Measurements from ENCODE around the gene ANKRD44.
"Not testable (repeated sequence)": the region's sequence is repeated elsewhere in the genome, so short reads cannot be mapped to it uniquely, and the experiment has no call there.

Gene ANKRD44

GRCh38 chr2:197024206-197024605, 286.4 kb downstream of the ANKRD44 start:
- Histone ChIP-seq H3K27me3 (ENCODE audit: control insufficient read depth, insufficient read depth, low read length) (no peaks in the 10 kb centered on the region), H3K4me1 (ENCODE audit: control insufficient read depth, insufficient read depth, low read length) (0 out of 2 replicates have a peak, but pooled peaks cover 3% of the 10 kb centered on the region), H3K27ac (ENCODE audit: low read depth, low read length) (no peak overlapping the region), H3K9ac (ENCODE audit: low read length) (no peak overlapping the region), H3K4me3 (ENCODE audit: low read depth, low read length) (no peak overlapping the region), H3K36me3 (ENCODE audit: control insufficient read depth, insufficient read depth, low read length) (no peaks in the 10 kb centered on the region), H3K9me3 (ENCODE audit: control insufficient read depth, insufficient read depth, low read depth, low read length) (no peaks in the 10 kb centered on the region)

DNA sequence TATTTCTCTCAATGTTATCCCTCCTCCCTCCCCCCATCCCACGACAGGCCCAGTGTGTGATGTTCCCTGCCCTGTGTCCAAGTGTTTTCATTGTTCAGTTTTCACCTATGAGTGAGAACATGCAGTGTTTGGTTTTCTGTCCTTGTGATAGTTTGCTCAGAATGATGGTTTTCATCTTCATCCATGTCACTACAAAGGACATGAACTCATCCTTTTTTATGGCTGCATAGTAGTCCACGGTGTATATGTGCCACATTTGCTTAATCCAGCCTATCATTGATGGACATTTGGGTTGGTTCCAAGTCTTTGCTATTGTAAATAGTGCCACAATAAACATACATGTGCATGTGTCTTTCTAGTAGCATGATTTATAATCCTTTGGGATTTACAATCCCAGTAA, 289.7 kb downstream of the ANKRD44 start:
- not testable (repeated sequence) for H3K36me3 ChIP-seq (ENCODE audit: control insufficient read depth, insufficient read depth, low read length); H3K9ac ChIP-seq (ENCODE audit: low read length); H3K27me3 ChIP-seq (ENCODE audit: control insufficient read depth, insufficient read depth, low read length); H3K4me1 ChIP-seq (ENCODE audit: control insufficient read depth, insufficient read depth, low read length); H3K4me3 ChIP-seq (ENCODE audit: low read depth, low read length); H3K27ac ChIP-seq (ENCODE audit: low read depth, low read length); H3K9me3 ChIP-seq (ENCODE audit: control insufficient read depth, insufficient read depth, low read depth, low read length)

DNA sequence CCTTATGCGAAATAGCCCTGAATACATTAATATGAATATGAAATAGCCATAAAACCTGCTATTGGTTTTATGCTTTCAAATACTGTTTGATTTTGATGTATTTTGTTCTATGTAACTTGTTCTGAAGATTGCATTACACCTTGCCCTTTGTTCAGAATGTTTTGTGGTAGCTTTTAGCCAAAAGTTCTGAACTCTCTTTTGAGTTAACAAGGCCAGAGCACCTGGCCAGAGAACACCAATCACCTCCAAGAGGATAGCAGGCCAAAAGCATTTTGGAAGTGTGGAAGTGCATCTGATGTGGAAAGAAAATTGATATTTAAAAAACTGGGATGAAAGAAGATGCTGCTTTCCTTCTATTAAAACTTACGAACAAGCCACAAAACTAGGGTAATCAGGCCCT, 297.5 kb downstream of the ANKRD44 start:
- Histone ChIP-seq H3K27me3 (ENCODE audit: control insufficient read depth, insufficient read depth, low read length) (no peaks in the 10 kb centered on the region), H3K9ac (ENCODE audit: low read length) (no peak overlapping the region), H3K9me3 (ENCODE audit: control insufficient read depth, insufficient read depth, low read depth, low read length) (no peaks in the 10 kb centered on the region), H3K27ac (ENCODE audit: low read depth, low read length) (no peak overlapping the region), H3K4me1 (ENCODE audit: control insufficient read depth, insufficient read depth, low read length) (peaks cover 19% of the 10 kb centered on the region), H3K4me3 (ENCODE audit: low read depth, low read length) (no peak overlapping the region), H3K36me3 (ENCODE audit: control insufficient read depth, insufficient read depth, low read length) (no peaks in the 10 kb centered on the region)

DNA sequence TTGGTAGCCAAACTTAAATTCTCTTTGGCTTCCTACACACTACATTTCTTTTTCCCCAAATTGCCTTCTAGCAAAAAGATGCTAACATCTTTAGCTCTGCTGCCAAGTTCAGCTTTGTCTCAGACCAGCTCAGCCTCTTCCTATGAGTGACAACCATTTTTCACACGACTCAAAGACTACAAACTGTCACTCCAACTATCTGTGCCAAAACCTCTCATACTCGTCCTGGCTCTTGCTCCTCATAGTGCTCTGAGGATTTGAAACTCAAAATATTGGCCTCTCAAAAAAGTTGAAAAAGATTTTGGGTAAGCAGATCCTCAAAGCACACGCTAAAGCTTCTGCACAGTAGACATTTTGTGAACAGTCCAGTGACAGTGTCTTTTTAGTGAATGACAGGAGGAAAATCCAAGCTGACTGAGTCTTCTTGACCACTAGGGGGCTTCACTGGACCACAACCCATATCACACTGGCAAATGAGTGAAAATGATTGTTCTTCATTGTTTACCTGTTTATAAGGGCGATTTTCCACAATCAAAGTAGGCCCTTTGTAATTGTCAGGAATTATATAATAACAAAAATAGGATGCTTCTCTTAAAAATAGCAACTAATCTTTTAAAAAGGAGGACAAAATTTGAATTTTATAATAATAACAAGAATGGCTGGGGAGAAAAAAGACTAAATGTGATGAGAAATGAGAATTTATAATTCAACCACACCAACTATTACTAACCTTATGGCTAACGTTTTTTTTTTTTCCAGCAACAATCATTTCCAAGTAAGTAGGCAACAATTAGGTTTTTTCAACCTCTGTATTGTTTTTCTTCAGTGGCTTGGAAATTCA, 298.6 kb downstream of the ANKRD44 start:
- Histone ChIP-seq H3K27me3 (ENCODE audit: control insufficient read depth, insufficient read depth, low read length) (no peaks in the 10 kb centered on the region), H3K4me1 (ENCODE audit: control insufficient read depth, insufficient read depth, low read length) (peaks cover 25% of the 10 kb centered on the region), H3K9ac (ENCODE audit: low read length) (no peak overlapping the region), H3K36me3 (ENCODE audit: control insufficient read depth, insufficient read depth, low read length) (no peaks in the 10 kb centered on the region), H3K4me3 (ENCODE audit: low read depth, low read length) (no peak overlapping the region), H3K9me3 (ENCODE audit: control insufficient read depth, insufficient read depth, low read depth, low read length) (no peaks in the 10 kb centered on the region), H3K27ac (ENCODE audit: low read depth, low read length) (no peak overlapping the region)

- Histone ChIP-seq H3K36me3 (ENCODE audit: control insufficient read depth, insufficient read depth, low read length) (no peaks in the 10 kb centered on the region), H3K9me3 (ENCODE audit: control insufficient read depth, insufficient read depth, low read depth, low read length) (no peaks in the 10 kb centered on the region), H3K27ac (ENCODE audit: low read depth, low read length) (no peak overlapping the region), H3K4me3 (ENCODE audit: low read depth, low read length) (no peak overlapping the region), H3K4me1 (ENCODE audit: control insufficient read depth, insufficient read depth, low read length) (peaks cover 25% of the 10 kb centered on the region), H3K9ac (ENCODE audit: low read length) (no peak overlapping the region), H3K27me3 (ENCODE audit: control insufficient read depth, insufficient read depth, low read length) (no peaks in the 10 kb centered on the region)
Observed at GRCh38 chr2:197011021-197011417, 299.6 kb downstream of the ANKRD44 start.

DNA sequence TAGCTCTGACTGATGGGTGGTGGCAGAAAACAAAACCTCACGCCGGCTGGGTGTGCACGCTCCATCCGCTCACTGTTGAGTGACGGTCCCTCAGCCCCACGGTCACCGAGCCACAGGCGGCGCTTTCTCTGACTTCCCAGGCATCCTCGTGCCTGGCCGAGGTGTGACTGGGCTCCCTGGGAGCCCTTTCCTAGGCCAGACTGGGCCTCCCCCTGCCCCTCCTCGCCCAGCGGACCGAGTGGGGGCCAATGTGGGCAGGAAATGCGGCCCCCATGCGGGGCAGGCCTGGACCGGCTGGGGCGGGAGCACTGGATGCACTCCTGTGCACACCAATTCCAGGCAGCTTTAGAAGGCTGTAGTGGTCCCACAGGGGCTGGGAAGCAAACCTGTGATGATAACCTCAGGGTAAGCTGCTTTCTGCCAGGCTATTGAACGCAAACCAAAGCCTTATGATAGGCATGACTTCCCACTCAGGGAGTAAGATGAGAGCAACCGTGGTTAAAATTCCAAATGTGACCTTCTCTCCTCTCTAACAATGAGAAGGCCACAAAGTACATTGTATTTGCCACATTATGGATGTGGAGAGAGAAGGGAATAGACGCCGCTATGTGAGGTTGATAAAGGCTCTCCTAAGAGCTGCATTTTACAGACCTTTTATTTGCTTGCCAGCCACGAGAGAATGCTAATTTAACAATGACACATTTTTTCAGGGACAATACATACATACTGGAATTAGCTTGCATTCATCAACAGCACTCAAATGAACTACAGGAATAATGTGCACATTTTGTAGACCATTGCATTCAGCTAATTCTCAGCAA, 300.2 kb downstream of the ANKRD44 start:
- H3K9me3 ChIP-seq (ENCODE audit: control insufficient read depth, insufficient read depth, low read depth, low read length), result no peaks in the 10 kb centered on the region
- no peak overlapping the region for H3K9ac ChIP-seq (ENCODE audit: low read length)
- H3K27me3 ChIP-seq (ENCODE audit: control insufficient read depth, insufficient read depth, low read length), result no peaks in the 10 kb centered on the region
- peaks cover 25% of the 10 kb centered on the region for H3K4me1 ChIP-seq (ENCODE audit: control insufficient read depth, insufficient read depth, low read length)
- no peak overlapping the region for H3K27ac ChIP-seq (ENCODE audit: low read depth, low read length)
- H3K36me3 ChIP-seq (ENCODE audit: control insufficient read depth, insufficient read depth, low read length), result no peaks in the 10 kb centered on the region
- no peak overlapping the region for H3K4me3 ChIP-seq (ENCODE audit: low read depth, low read length)

- H3K4me3 ChIP-seq (ENCODE audit: low read depth, low read length); H3K9ac ChIP-seq (ENCODE audit: low read length); H3K27me3 ChIP-seq (ENCODE audit: control insufficient read depth, insufficient read depth, low read length); H3K36me3 ChIP-seq (ENCODE audit: control insufficient read depth, insufficient read depth, low read length); H3K9me3 ChIP-seq (ENCODE audit: control insufficient read depth, insufficient read depth, low read depth, low read length); H3K27ac ChIP-seq (ENCODE audit: low read depth, low read length): not testable (repeated sequence)
- peaks cover 25% of the 10 kb centered on the region for H3K4me1 ChIP-seq (ENCODE audit: control insufficient read depth, insufficient read depth, low read length)
Observed at GRCh38 chr2:197008741-197009341, 301.7 kb downstream of the ANKRD44 start.

GRCh38 chr2:197007716-197008628, 302.6 kb downstream of the ANKRD44 start:
- Histone ChIP-seq H3K9me3 (ENCODE audit: control insufficient read depth, insufficient read depth, low read depth, low read length) (no peaks in the 10 kb centered on the region), H3K9ac (ENCODE audit: low read length) (no peak overlapping the region), H3K4me1 (ENCODE audit: control insufficient read depth, insufficient read depth, low read length) (peaks cover 25% of the 10 kb centered on the region), H3K36me3 (ENCODE audit: control insufficient read depth, insufficient read depth, low read length) (no peaks in the 10 kb centered on the region), H3K27me3 (ENCODE audit: control insufficient read depth, insufficient read depth, low read length) (no peaks in the 10 kb centered on the region), H3K27ac (ENCODE audit: low read depth, low read length) (no peak overlapping the region), H3K4me3 (ENCODE audit: low read depth, low read length) (no peak overlapping the region)

DNA sequence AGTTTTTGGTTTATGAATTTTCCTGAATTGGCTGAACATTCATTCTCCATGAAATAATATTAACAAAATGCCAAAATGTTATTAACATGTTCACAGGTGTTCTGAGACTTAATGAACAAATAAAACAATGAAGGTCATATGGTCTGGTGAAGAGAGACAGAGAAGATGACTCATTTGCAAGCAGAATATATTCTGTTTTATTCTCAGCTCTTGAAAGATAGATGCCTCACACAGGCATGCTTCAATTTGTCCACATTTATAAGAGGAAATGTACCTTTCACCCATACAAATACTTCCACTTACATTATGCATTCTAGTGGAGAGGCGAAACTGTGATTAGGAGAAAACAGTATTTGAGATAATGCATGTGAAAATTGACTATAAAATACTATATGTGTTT, 308.7 kb downstream of the ANKRD44 start:
- Histone ChIP-seq H3K27me3 (ENCODE audit: control insufficient read depth, insufficient read depth, low read length) (no peaks in the 10 kb centered on the region), H3K27ac (ENCODE audit: low read depth, low read length) (no peak overlapping the region), H3K4me1 (ENCODE audit: control insufficient read depth, insufficient read depth, low read length) (no peaks in the 10 kb centered on the region), H3K36me3 (ENCODE audit: control insufficient read depth, insufficient read depth, low read length) (no peaks in the 10 kb centered on the region), H3K9ac (ENCODE audit: low read length) (no peak overlapping the region), H3K4me3 (ENCODE audit: low read depth, low read length) (no peak overlapping the region), H3K9me3 (ENCODE audit: control insufficient read depth, insufficient read depth, low read depth, low read length) (no peaks in the 10 kb centered on the region)

DNA sequence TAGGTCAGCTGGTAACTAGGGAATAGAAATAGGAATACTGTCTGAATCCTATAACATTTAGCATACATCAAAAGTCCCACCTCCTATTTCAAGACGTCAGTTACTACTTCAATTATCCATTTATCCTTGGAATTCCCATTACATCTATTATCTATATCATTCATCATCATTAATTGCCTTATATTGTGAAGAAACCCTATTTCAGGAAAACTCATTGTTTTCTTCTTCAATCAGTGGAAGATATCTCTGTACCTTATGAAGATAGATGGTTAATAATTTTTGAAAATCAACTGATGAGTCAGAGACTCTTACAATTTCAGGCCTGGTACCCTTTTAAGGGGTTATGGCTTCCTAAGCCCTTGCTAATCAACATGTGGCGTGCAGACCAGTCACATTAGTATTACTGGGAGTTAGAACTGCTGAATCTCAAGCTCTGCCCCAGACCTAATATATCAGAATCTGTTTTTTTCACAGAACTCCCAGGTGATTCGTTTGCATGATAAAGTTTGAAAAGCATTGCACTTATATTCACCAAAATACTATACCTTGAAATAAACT, 314.7 kb downstream of the ANKRD44 start:
- Histone ChIP-seq H3K27me3 (ENCODE audit: control insufficient read depth, insufficient read depth, low read length) (no peaks in the 10 kb centered on the region), H3K4me3 (ENCODE audit: low read depth, low read length) (no peak overlapping the region), H3K9me3 (ENCODE audit: control insufficient read depth, insufficient read depth, low read depth, low read length) (no peaks in the 10 kb centered on the region), H3K27ac (ENCODE audit: low read depth, low read length) (no peak overlapping the region), H3K36me3 (ENCODE audit: control insufficient read depth, insufficient read depth, low read length) (no peaks in the 10 kb centered on the region), H3K9ac (ENCODE audit: low read length) (no peak overlapping the region), H3K4me1 (ENCODE audit: control insufficient read depth, insufficient read depth, low read length) (peaks cover 1% of the 10 kb centered on the region; the same call in 1 of the 2 replicates)

Measured in HUES6 (cell line).